Endothelial cell of umbilical vein (primary cell): ENCODE results near the gene NFATC1. TPM values are rescaled to one million over a fixed set of nuclear protein-coding genes. Genes with fewer than 3 reads are reported as not detected.

Experiments used
- BruUV-seq: library from RNA; stranded (reverse); fragments of 400-500 nt; replicated peaks from 2 replicates; lab custom pipeline; 2021; lab: Mats Ljungman, UMichigan
- CTCF ChIA-PET: fragments of 300-600, 350-600 bp; sonication (Branson Sonifier 250); formaldehyde crosslinking; loops from one replicate; lab custom pipeline; 2021; ENCODE audit warnings: antibody characterized with exemption, inconsistent platforms; lab: Charles Lee
- POLR2A ChIA-PET: fragments of 300-600, 350-600 bp; sonication (Branson Sonifier 250); formaldehyde crosslinking; loops from one replicate; lab custom pipeline; 2021; ENCODE audit warnings: antibody characterized with exemption, inconsistent platforms; lab: Charles Lee
- DNase-seq: peaks from one replicate; pipeline ENCODE4 v3.0.0-alpha.2; 2011; ENCODE audit warnings: low read depth, low spot score
- FAIRE-seq: peaks from 2 replicates; lab custom pipeline; 2011; peaks lifted over from hg19 to GRCh38; lab: Jason Lieb, UNC
- H2AFZ ChIP-seq: 2 replicates; pipeline ENCODE4 v1.6.0; 2012; ENCODE audit warnings: low read depth, low read length, control low read depth, inconsistent platforms
- H3K27ac ChIP-seq: 2 replicates; pipeline ENCODE4 v1.5.1; 2011; ENCODE audit warnings: low read depth, mild to moderate bottlenecking, control low read depth, low read length, moderate library complexity; ENCODE audit not compliant: insufficient read depth
- H3K27me3 ChIP-seq, 2 experiments: 2 replicates each; pipeline versions ENCODE4 v1.6.0 to v1.6.1; 2011; ENCODE audit warnings: low read length in 2 of 2, mixed read lengths in 1 of 2; ENCODE audit not compliant: control insufficient read depth in 2 of 2, insufficient read depth in 2 of 2
- H3K36me3 ChIP-seq, 2 experiments: 2 replicates in 1 of 2; 3 replicates in 1 of 2; pipeline ENCODE4 v1.5.1; 2011; ENCODE audit warnings: low read length in 2 of 2, mild to moderate bottlenecking in 1 of 2, moderate library complexity in 1 of 2; ENCODE audit not compliant: control insufficient read depth in 2 of 2, insufficient read depth in 2 of 2; ENCODE audit errors: extremely low read depth in 1 of 2
- H3K4me1 ChIP-seq: 3 replicates; pipeline ENCODE4 v1.5.1; 2011; ENCODE audit warnings: mild to moderate bottlenecking, low read length; ENCODE audit not compliant: control insufficient read depth, insufficient read depth; ENCODE audit errors: extremely low read depth
- H3K4me2 ChIP-seq: 2 replicates; pipeline ENCODE4 v1.6.1; 2011; ENCODE audit warnings: low read length, control low read depth, mixed read lengths; ENCODE audit not compliant: insufficient read depth
- H3K4me3 ChIP-seq, 3 experiments: fragments of 200-600 bp in 1 of 3; sonication (generic), shearing (Covaris generic) in 1 of 3; replicated peaks in 1 of 3; 2 replicates each; pipeline ENCODE4 v1.5.1; 2011 to 2016; ENCODE audit warnings: control low read depth in 3 of 3, low read length in 3 of 3, mild to moderate bottlenecking in 2 of 3, inconsistent platforms in 1 of 3, low read depth in 1 of 3, moderate library complexity in 1 of 3; ENCODE audit not compliant: insufficient read depth in 1 of 3
- H3K79me2 ChIP-seq: 2 replicates; pipeline ENCODE4 v1.6.0; 2012; ENCODE audit warnings: low read length, inconsistent platforms; ENCODE audit not compliant: control insufficient read depth, insufficient read depth
- H3K9ac ChIP-seq: replicated peaks from 2 replicates; pipeline ENCODE3; 2011; ENCODE audit warnings: low read length, control low read depth; ENCODE audit not compliant: insufficient read depth; ENCODE audit errors: extremely low read depth
- H3K9me1 ChIP-seq: replicated peaks from 3 replicates; pipeline ENCODE4 v1.6.0; 2011; ENCODE audit warnings: mild to moderate bottlenecking, low read length; ENCODE audit not compliant: control insufficient read depth, insufficient read depth; ENCODE audit errors: extremely low read depth
- H3K9me3 ChIP-seq: replicated peaks from 2 replicates; pipeline ENCODE4 v1.5.1; 2012; ENCODE audit warnings: low read length, inconsistent platforms; ENCODE audit not compliant: control insufficient read depth, insufficient read depth
- H4K20me1 ChIP-seq: replicated peaks from 2 replicates; pipeline ENCODE3; 2011; ENCODE audit warnings: mild to moderate bottlenecking, low read length; ENCODE audit not compliant: control insufficient read depth, insufficient read depth; ENCODE audit errors: extremely low read depth
- EZH2 ChIP-seq: IDR thresholded peaks from 2 replicates; pipeline ENCODE4 v1.6.1; 2012; ENCODE audit warnings: borderline replicate concordance, low read depth, mild to moderate bottlenecking, moderate library complexity, low read length, inconsistent platforms; ENCODE audit not compliant: severe bottlenecking
- FOS ChIP-seq: IDR thresholded peaks from 2 replicates; pipeline ENCODE4 v1.6.1; 2011; ENCODE audit warnings: mild to moderate bottlenecking, low read length, moderate library complexity, borderline replicate concordance; ENCODE audit not compliant: insufficient read depth
- GATA2 ChIP-seq: IDR thresholded peaks from 2 replicates; pipeline ENCODE4 v1.7.0; 2011; ENCODE audit warnings: low read depth, mild to moderate bottlenecking, moderate library complexity, mixed read lengths, low read length; ENCODE audit not compliant: insufficient read length, insufficient read depth
- JUN ChIP-seq: IDR thresholded peaks from 2 replicates; pipeline ENCODE4 v1.6.1; 2011; ENCODE audit warnings: borderline replicate concordance, low read depth; ENCODE audit not compliant: insufficient read length, insufficient read depth
- MAX ChIP-seq: IDR thresholded peaks from 2 replicates; pipeline ENCODE4 v1.6.1; 2011; ENCODE audit not compliant: insufficient read depth, insufficient read length
- MYC ChIP-seq: IDR thresholded peaks from one replicate; pipeline ENCODE4 v1.6.1; 2011; ENCODE audit warnings: mild to moderate bottlenecking, low read depth, low read length
- POLR2A ChIP-seq: IDR thresholded peaks from 2 replicates; pipeline ENCODE4 v1.6.1; 2012; ENCODE audit warnings: low read depth, mild to moderate bottlenecking, control low read depth, low read length
- POLR2AphosphoS5 ChIP-seq: IDR thresholded peaks from 2 replicates; pipeline ENCODE4 v1.6.1; 2012; ENCODE audit warnings: low read depth, mild to moderate bottlenecking, control low read depth, low read length, moderate library complexity; ENCODE audit not compliant: insufficient read depth
- dilution Hi-C: fragments of 300-500 bp; cut with MboI; formaldehyde crosslinking; loops from one replicate; pipeline ENCODE4 v1.15.0; 2019; ENCODE audit warnings: low sequenced_read_pairs; ENCODE audit not compliant: extremely low pct_ligation_motif_present
- intact Hi-C: fragments of 100-400 bp; cut with micrococcal nuclease; formaldehyde crosslinking; loops from one replicate; pipeline ENCODE4 v1.10.0; 2022
- polyA plus RNA-seq, 4 experiments: library from polyadenylated mRNA; depleted of rRNA in 3 of 4; stranded (reverse) in 3 of 4; unstranded in 1 of 4; fragments of >200 nt; gene quantifications; 2 replicates each; pipeline versions ENCODE4 v1.2.1 to v1.2.3, GENCODE V29; 2011 to 2012; ENCODE audit warnings: missing spikeins in 1 of 4
- total RNA-seq: library from RNA; stranded (reverse); gene quantifications from 2 replicates; pipeline ENCODE4 v1.2.3, GENCODE V29; 2021
- TF ChIP-seq, protein P1 (sequence below), 2 donors: IDR thresholded peaks; 1 replicate in 1 of 2; 2 replicates in 1 of 2; pipeline ENCODE4 v1.5.1; 2011; ENCODE audit warnings: low read length in 2 of 2, mild to moderate bottlenecking in 2 of 2, moderate library complexity in 2 of 2, control low read depth in 1 of 2, inconsistent platforms in 1 of 2, low read depth in 1 of 2; ENCODE audit not compliant: insufficient read depth in 1 of 2; ENCODE audit errors: extremely low read depth in 1 of 2

The NFATC1 gene
- total and polyA plus RNA-seq, 2 donors (not counting 3 experiments of a cell fraction or from before 2014, with no cell fraction given) = 11.1 to 30.0 TPM

DNA sequence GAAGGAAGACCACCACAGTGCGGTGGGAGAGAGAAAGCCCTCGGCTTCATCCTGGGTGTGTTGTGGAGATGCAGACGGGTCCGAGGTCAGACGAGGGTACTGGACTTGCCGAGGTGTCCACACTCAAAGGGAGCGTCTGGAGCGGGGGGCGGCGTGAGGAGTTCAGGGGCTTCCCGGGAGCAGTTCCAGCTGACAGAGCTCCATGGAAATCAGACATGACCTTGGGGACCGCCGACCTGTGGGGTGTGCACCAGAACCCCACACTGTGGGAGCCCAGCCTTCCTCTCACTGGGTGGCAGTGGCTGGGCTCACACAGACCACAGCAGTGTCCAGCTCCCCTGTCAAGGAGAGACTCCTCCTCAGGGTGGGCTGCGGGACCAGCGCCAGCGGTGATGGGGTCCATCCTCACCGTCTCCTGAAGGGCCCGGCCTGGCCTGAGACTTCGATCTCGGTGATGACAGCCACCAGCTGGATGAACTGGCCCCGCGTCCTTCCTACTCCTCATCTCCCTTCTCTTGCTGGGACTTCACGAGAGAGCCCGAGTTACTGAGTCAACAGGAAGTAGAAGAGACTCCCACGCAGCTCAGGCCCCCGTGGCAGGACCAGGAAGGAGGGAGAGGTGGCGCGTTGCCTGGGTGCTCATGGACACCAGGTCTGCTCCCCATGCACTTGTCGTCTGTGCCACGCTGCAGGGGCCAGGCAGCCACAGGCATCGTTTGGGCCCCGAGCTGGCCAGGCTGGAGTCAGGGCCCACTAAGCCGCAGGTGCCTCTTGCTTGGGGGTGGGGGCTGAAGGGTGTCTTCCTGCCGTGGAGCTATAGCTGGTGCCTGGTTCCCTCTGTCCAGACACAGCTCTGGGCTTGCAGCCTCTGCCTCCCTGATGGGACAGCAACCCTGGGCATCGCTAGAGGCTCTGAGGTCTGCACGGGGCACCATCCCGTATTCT lies 182.0 kb downstream of the NFATC1 start:
- H3K4me3 ChIP-seq = no peak overlapping the region
- DNase-seq (no peak), FAIRE-seq (no peak)
- TF ChIP-seq POLR2A (no peak), MAX (no peak), EZH2 (no peak), FOS (no peak), MYC (no peak), JUN (no peak), POLR2AphosphoS5 (no peak), GATA2 (no peak)
- TF ChIP-seq, protein P1, sequence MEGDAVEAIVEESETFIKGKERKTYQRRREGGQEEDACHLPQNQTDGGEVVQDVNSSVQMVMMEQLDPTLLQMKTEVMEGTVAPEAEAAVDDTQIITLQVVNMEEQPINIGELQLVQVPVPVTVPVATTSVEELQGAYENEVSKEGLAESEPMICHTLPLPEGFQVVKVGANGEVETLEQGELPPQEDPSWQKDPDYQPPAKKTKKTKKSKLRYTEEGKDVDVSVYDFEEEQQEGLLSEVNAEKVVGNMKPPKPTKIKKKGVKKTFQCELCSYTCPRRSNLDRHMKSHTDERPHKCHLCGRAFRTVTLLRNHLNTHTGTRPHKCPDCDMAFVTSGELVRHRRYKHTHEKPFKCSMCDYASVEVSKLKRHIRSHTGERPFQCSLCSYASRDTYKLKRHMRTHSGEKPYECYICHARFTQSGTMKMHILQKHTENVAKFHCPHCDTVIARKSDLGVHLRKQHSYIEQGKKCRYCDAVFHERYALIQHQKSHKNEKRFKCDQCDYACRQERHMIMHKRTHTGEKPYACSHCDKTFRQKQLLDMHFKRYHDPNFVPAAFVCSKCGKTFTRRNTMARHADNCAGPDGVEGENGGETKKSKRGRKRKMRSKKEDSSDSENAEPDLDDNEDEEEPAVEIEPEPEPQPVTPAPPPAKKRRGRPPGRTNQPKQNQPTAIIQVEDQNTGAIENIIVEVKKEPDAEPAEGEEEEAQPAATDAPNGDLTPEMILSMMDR (IDR thresholded peaks at IDR 0.05; ENCODE audit: extremely low read depth in 1 of 2, insufficient read depth in 1 of 2, low read depth in 1 of 2, low read length in 2 of 2) = no peak
- H3K4me1 ChIP-seq = no peaks in the 10 kb centered on the region
- no peak overlapping the region for H3K4me2 ChIP-seq
- intact Hi-C loops (no loop called here), dilution Hi-C loops (no loop called here)
- no peaks in the 10 kb centered on the region for H3K36me3 ChIP-seq
- ChIA-PET POLR2A (no interaction called here), CTCF (interaction anchor here (1.1 kb wide), 1 partner anchor 13 kb away, joined by 4 read pairs; no protein-coding TSS in a partner anchor)
- H3K9me3 ChIP-seq = no peaks in the 10 kb centered on the region
- no peak overlapping the region for H2AFZ ChIP-seq
- BruUV-seq = no TSS peak
- H3K9me1 ChIP-seq = no peaks in the 10 kb centered on the region
- H3K27ac ChIP-seq = no peak overlapping the region
- no peak overlapping the region for H3K9ac ChIP-seq
- no peaks in the 10 kb centered on the region for H3K79me2 ChIP-seq
- no peaks in the 10 kb centered on the region for H3K27me3 ChIP-seq
- H4K20me1 ChIP-seq = no peaks in the 10 kb centered on the region
